H1 (cell line): ENCODE data around the gene LIMA1. TPM values are rescaled to one million over a fixed set of nuclear protein-coding genes. Genes with fewer than 3 reads are reported as not detected.

Experiments used
- CTCF ChIA-PET: fragments of 300-600 bp; sonication (Branson Sonifier 250); formaldehyde crosslinking; loops from one replicate; lab custom pipeline; 2021; ENCODE audit not compliant: partially characterized antibody; lab: Charles Lee
- POLR2A ChIA-PET: fragments of 300-600 bp; sonication (Branson Sonifier 250); formaldehyde crosslinking; loops from one replicate; lab custom pipeline; 2021; ENCODE audit warnings: inconsistent platforms; ENCODE audit not compliant: partially characterized antibody; lab: Charles Lee
- DNase-seq, 2 experiments: peaks; one replicate each; pipeline versions ENCODE4 v3.0.0 to v3.0.0-alpha.2; 2010 to 2022; ENCODE audit warnings: low spot score in 2 of 2, low read depth in 1 of 2, mixed read lengths in 1 of 2
- FAIRE-seq: peaks from 2 replicates; lab custom pipeline; 2011; peaks lifted over from hg19 to GRCh38; lab: Jason Lieb, UNC
- H2AFZ ChIP-seq: 2 replicates; pipeline ENCODE4 v1.8.1; 2012; ENCODE audit warnings: low read length, inconsistent platforms
- H2AK5ac ChIP-seq: 2 replicates; pipeline ENCODE4 v1.6.1; 2013; ENCODE audit warnings: low read depth, low read length
- H2BK120ac ChIP-seq: replicated peaks from 2 replicates; pipeline ENCODE3; 2013; ENCODE audit warnings: low read depth, low read length, inconsistent platforms
- H2BK12ac ChIP-seq: 2 replicates; pipeline ENCODE4 v1.6.1; 2013; ENCODE audit warnings: low read depth, low read length
- H2BK15ac ChIP-seq: 2 replicates; pipeline ENCODE4 v1.6.1; 2013; ENCODE audit warnings: low read length
- H2BK20ac ChIP-seq: 2 replicates; pipeline ENCODE4 v1.6.1; 2013; ENCODE audit warnings: low read length
- H2BK5ac ChIP-seq: 2 replicates; pipeline ENCODE4 v1.6.1; 2013; ENCODE audit warnings: low read depth, low read length
- H3K14ac ChIP-seq: 2 replicates; pipeline ENCODE4 v1.6.1; 2013; ENCODE audit warnings: inconsistent platforms; ENCODE audit not compliant: insufficient read length
- H3K18ac ChIP-seq: 2 replicates; pipeline ENCODE4 v1.6.1; 2013; ENCODE audit warnings: low read length; ENCODE audit errors: extremely low read depth
- H3K23ac ChIP-seq: 2 replicates; pipeline ENCODE4 v1.6.1; 2013; ENCODE audit warnings: inconsistent platforms; ENCODE audit not compliant: insufficient read length
- H3K23me2 ChIP-seq: 2 replicates; pipeline ENCODE4 v1.6.1; 2013; ENCODE audit warnings: low read depth, low read length
- H3K27ac ChIP-seq: 2 replicates; pipeline ENCODE4 v1.6.1; 2011; ENCODE audit warnings: low read depth, low read length, inconsistent platforms
- H3K27me3 ChIP-seq, 4 experiments: replicated peaks in 1 of 4; 1 replicate in 1 of 4; 2 replicates in 3 of 4; pipeline versions ENCODE4 v1.6.1 to v1.8.1; 2011 to 2013; ENCODE audit warnings: low read length in 3 of 4, mild to moderate bottlenecking in 3 of 4, inconsistent platforms in 2 of 4, mixed read lengths in 2 of 4, moderate library complexity in 1 of 4; ENCODE audit not compliant: control insufficient read depth in 3 of 4, insufficient read depth in 3 of 4; ENCODE audit errors: extremely low read depth in 1 of 4
- H3K36me3 ChIP-seq, 4 experiments: 2 replicates each; pipeline versions ENCODE4 v1.6.1 to v1.8.1; 2011 to 2013; ENCODE audit warnings: mild to moderate bottlenecking in 4 of 4, low read length in 3 of 4, moderate library complexity in 2 of 4, control low read depth in 1 of 4, inconsistent platforms in 1 of 4; ENCODE audit not compliant: insufficient read depth in 4 of 4, control insufficient read depth in 2 of 4
- H3K4ac ChIP-seq: replicated peaks from 2 replicates; pipeline ENCODE3; 2013; ENCODE audit warnings: low read length, low read depth, mixed read lengths, inconsistent platforms; ENCODE audit not compliant: insufficient read length
- H3K4me1 ChIP-seq, 4 experiments: replicated peaks in 1 of 4; 1 replicate in 1 of 4; 2 replicates in 3 of 4; pipeline versions ENCODE4 v1.6.1 to v1.8.1; 2011 to 2013; ENCODE audit warnings: low read length in 3 of 4, inconsistent platforms in 2 of 4, mixed read lengths in 1 of 4; ENCODE audit not compliant: insufficient read depth in 4 of 4, control insufficient read depth in 3 of 4
- H3K4me2 ChIP-seq, 2 experiments: 2 replicates each; pipeline versions ENCODE4 v1.6.1 to v1.8.1; 2011 to 2013; ENCODE audit warnings: low read depth in 2 of 2, low read length in 2 of 2, control low read depth in 1 of 2, inconsistent platforms in 1 of 2, mild to moderate bottlenecking in 1 of 2; ENCODE audit not compliant: insufficient read depth in 1 of 2
- H3K4me3 ChIP-seq, 4 experiments: fragments of 200-600, 300-600 bp in 1 of 4; sonication (generic), shearing (Covaris generic), sonication (Bioruptor Twin) in 1 of 4; 2 replicates each; pipeline versions ENCODE4 v1.5.1 to v1.8.1; 2011 to 2016; ENCODE audit warnings: low read length in 4 of 4, low read depth in 3 of 4, control low read depth in 2 of 4, inconsistent platforms in 2 of 4, mild to moderate bottlenecking in 2 of 4, mixed read lengths in 1 of 4, moderate library complexity in 1 of 4; ENCODE audit not compliant: insufficient read depth in 2 of 4; ENCODE audit errors: extremely low read depth in 1 of 4
- H3K56ac ChIP-seq: replicated peaks from 2 replicates; pipeline ENCODE3; 2013; ENCODE audit warnings: low read depth, mild to moderate bottlenecking, mixed read lengths, low read length, inconsistent platforms; ENCODE audit not compliant: insufficient read length
- H3K79me1 ChIP-seq: 2 replicates; pipeline ENCODE4 v1.6.1; 2013; ENCODE audit warnings: low read depth, low read length, control low read depth
- H3K79me2 ChIP-seq, 2 experiments: 2 replicates each; pipeline versions ENCODE4 v1.6.1 to v1.8.1; 2012 to 2013; ENCODE audit warnings: low read length in 2 of 2, mild to moderate bottlenecking in 2 of 2, inconsistent platforms in 1 of 2; ENCODE audit not compliant: insufficient read depth in 2 of 2, control insufficient read depth in 1 of 2
- H3K9ac ChIP-seq, 4 experiments: replicated peaks in 1 of 4; 1 replicate in 1 of 4; 2 replicates in 3 of 4; pipeline versions ENCODE4 v1.6.1 to v1.8.1; 2011 to 2013; ENCODE audit warnings: low read depth in 3 of 4, low read length in 3 of 4, control low read depth in 2 of 4, mild to moderate bottlenecking in 2 of 4, moderate library complexity in 2 of 4, inconsistent platforms in 1 of 4; ENCODE audit errors: extremely low read depth in 1 of 4
- H3K9me3 ChIP-seq, 2 experiments: 2 replicates each; pipeline versions ENCODE4 v1.6.1 to v1.8.1; 2012 to 2013; ENCODE audit warnings: mild to moderate bottlenecking in 2 of 2, moderate library complexity in 2 of 2, control low read depth in 1 of 2, inconsistent platforms in 1 of 2, low read depth in 1 of 2, low read length in 1 of 2, mixed read lengths in 1 of 2; ENCODE audit not compliant: insufficient read depth in 2 of 2
- H4K20me1 ChIP-seq, 2 experiments: replicated peaks in 1 of 2; 2 replicates each; pipeline versions ENCODE3 to v1.8.1; 2011 to 2013; ENCODE audit warnings: inconsistent platforms in 2 of 2, low read length in 2 of 2, mild to moderate bottlenecking in 1 of 2; ENCODE audit not compliant: insufficient read depth in 2 of 2, control insufficient read depth in 1 of 2
- H4K5ac ChIP-seq: 2 replicates; pipeline ENCODE4 v1.6.1; 2013; ENCODE audit warnings: low read length, low read depth, mixed read lengths, inconsistent platforms; ENCODE audit not compliant: insufficient read length
- H4K8ac ChIP-seq: 2 replicates; pipeline ENCODE4 v1.8.0; 2013; ENCODE audit warnings: mild to moderate bottlenecking, moderate library complexity, low read length, inconsistent platforms; ENCODE audit not compliant: insufficient read depth; ENCODE audit errors: extremely low read depth
- H4K91ac ChIP-seq: replicated peaks from 2 replicates; pipeline ENCODE3; 2013; ENCODE audit warnings: low read length, mixed read lengths, inconsistent platforms; ENCODE audit not compliant: insufficient read length
- HDAC2 ChIP-seq, 2 experiments: fragments of 300-600 bp in 1 of 2; sonication (generic) in 1 of 2; IDR thresholded peaks; 2 replicates each; pipeline ENCODE4 v1.6.1; 2011 to 2012; ENCODE audit warnings: low read depth in 2 of 2, low read length in 2 of 2, mild to moderate bottlenecking in 2 of 2, moderate library complexity in 2 of 2, borderline replicate concordance in 1 of 2, inconsistent platforms in 1 of 2
- JUN ChIP-seq: IDR thresholded peaks from 2 replicates; pipeline ENCODE4 v1.6.1; 2011; ENCODE audit warnings: low read depth, mild to moderate bottlenecking, improper control_type of control experiment, low read length
- KDM4A ChIP-seq: IDR thresholded peaks from one replicate; pipeline ENCODE4 v1.7.1; 2012; ENCODE audit warnings: low read depth, mild to moderate bottlenecking, moderate library complexity, low read length, inconsistent platforms; ENCODE audit not compliant: severe bottlenecking
- POLR2A ChIP-seq, 2 experiments: IDR thresholded peaks; 1 replicate in 1 of 2; 2 replicates in 1 of 2; pipeline ENCODE4 v1.6.1; 2011; ENCODE audit warnings: low read depth in 2 of 2, low read length in 2 of 2, mild to moderate bottlenecking in 2 of 2; ENCODE audit errors: control extremely low read depth in 1 of 2
- RBBP5 ChIP-seq: IDR thresholded peaks from 2 replicates; pipeline ENCODE4 v1.7.1; 2012; ENCODE audit warnings: low read depth, mild to moderate bottlenecking, inconsistent platforms, low read length, moderate library complexity, borderline replicate concordance
- RNF2 ChIP-seq: fragments of 200-900, 300-1000 bp; sonication (generic); IDR thresholded peaks from 2 replicates; pipeline ENCODE4 v1.7.1; 2016; ENCODE audit warnings: borderline replicate concordance, low read depth, mild to moderate bottlenecking, antibody characterized with exemption, low read length; ENCODE audit not compliant: poor library complexity, severe bottlenecking; ENCODE audit errors: missing control alignments
- SIX5 ChIP-seq: IDR thresholded peaks from 2 replicates; pipeline ENCODE4 v1.6.1; 2011; ENCODE audit warnings: mild to moderate bottlenecking, low read depth, low read length
- SP2 ChIP-seq: IDR thresholded peaks from 2 replicates; pipeline ENCODE4 v1.6.1; 2012; ENCODE audit warnings: mild to moderate bottlenecking, low read length, inconsistent platforms
- SP4 ChIP-seq: IDR thresholded peaks from 2 replicates; pipeline ENCODE4 v1.6.1; 2012; ENCODE audit warnings: low read length, inconsistent platforms
- polyA plus RNA-seq, 7 experiments: library from polyadenylated mRNA; depleted of rRNA in 3 of 7; stranded (reverse) in 5 of 7; unstranded in 2 of 7; fragments of >200 nt in 5 of 7; fragments of 200-250 nt in 2 of 7; gene quantifications; 1 replicate in 5 of 7; 2 replicates in 1 of 7; 4 replicates in 1 of 7; pipeline versions ENCODE4 v1.2.1 to v1.2.3, GENCODE V29; 2011 to 2013; ENCODE audit warnings: missing spikeins in 2 of 7, mixed read lengths in 2 of 7
- total RNA-seq: library from RNA; stranded (reverse); fragmentation: NEBNext Ultra II Directional; extraction: Animal tissue kit (Norgen Biotek cat#: 25700); gene quantifications from 2 replicates; pipeline ENCODE4 v1.2.1, GENCODE V29; 2021
- TF ChIP-seq, protein P1 (sequence below): IDR thresholded peaks from 2 replicates; pipeline ENCODE4 v1.6.1; 2012; ENCODE audit warnings: inconsistent platforms
- TF ChIP-seq, protein P2 (sequence below), 3 experiments: IDR thresholded peaks; 1 replicate in 2 of 3; 2 replicates in 1 of 3; pipeline versions ENCODE4 v1.5.1 to v1.6.1; 2011; ENCODE audit warnings: low read length in 3 of 3, mild to moderate bottlenecking in 3 of 3, inconsistent platforms in 2 of 3, low read depth in 1 of 3, moderate library complexity in 1 of 3; ENCODE audit not compliant: insufficient read depth in 1 of 3; ENCODE audit errors: control extremely low read depth in 1 of 3
- TF ChIP-seq, protein P3 (sequence below): IDR thresholded peaks from 2 replicates; pipeline ENCODE4 v1.6.1; 2012; ENCODE audit warnings: inconsistent platforms

LIMA1 gene
- total and polyA plus RNA-seq, 2 of the 8 experiments (the other 6 are each of a cell fraction or from before 2014, with no cell fraction given) = 12.7 to 47.6 TPM

DNA sequence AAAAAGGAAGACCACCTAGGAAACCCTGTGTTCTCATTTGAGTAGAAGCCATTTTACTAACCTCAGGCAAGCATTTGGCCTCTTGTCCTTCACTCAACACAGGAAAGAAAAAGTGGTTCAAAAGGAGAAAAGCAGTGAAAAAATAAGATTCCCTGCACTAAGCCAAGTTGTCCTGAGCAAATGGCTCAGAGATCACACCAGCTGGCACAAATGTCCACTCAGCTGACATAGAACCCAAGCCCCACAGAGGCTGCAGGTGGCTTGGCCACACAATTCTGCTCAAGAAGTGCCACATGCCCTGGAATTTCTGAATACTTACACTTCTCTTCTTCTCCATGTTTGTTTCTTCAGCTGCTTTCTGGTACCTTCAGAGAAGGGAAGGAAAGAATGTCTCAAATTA is 52.0 kb downstream of the LIMA1 start:
- Histone ChIP-seq H3K14ac (no peak overlapping the region), H2BK120ac (no peak overlapping the region), H4K8ac (no peak overlapping the region), H3K4ac (no peak overlapping the region), H3K23ac (no peak overlapping the region), H3K18ac (no peak overlapping the region), H3K23me2 (no peaks in the 10 kb centered on the region; the same call in 1 of the 2 replicates), H2BK20ac (no peak overlapping the region), H3K56ac (no peak overlapping the region), H3K27me3 (no peaks in the 10 kb centered on the region), H3K79me1 (no peaks in the 10 kb centered on the region), H4K91ac (no peak overlapping the region), H3K36me3 (no peaks in the 10 kb centered on the region), H2BK5ac (no peak overlapping the region), H3K79me2 (no peaks in the 10 kb centered on the region), H4K20me1 (no peaks in the 10 kb centered on the region), H3K27ac (no peak overlapping the region), H2BK12ac (no peak overlapping the region), H4K5ac (no peak overlapping the region), H3K4me2 (no peak overlapping the region), H3K9me3 (no peaks in the 10 kb centered on the region), H2BK15ac (no peak overlapping the region), H3K9ac (no peak overlapping the region; a peak in 1 of 7 replicates), H2AFZ (no peak overlapping the region), H3K4me1 (no peaks in the 10 kb centered on the region), H3K4me3 (no peak overlapping the region), H2AK5ac (no peak overlapping the region)
- DNase-seq (no peak), FAIRE-seq (no peak)
- POLR2A ChIA-PET = no interaction called here
- CTCF ChIA-PET = no interaction called here
- TF ChIP-seq KDM4A = no peak
- TF ChIP-seq, protein P1, sequence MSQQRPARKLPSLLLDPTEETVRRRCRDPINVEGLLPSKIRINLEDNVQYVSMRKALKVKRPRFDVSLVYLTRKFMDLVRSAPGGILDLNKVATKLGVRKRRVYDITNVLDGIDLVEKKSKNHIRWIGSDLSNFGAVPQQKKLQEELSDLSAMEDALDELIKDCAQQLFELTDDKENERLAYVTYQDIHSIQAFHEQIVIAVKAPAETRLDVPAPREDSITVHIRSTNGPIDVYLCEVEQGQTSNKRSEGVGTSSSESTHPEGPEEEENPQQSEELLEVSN = no peak
- no peak for TF ChIP-seq SIX5
- TF ChIP-seq, protein P2, sequence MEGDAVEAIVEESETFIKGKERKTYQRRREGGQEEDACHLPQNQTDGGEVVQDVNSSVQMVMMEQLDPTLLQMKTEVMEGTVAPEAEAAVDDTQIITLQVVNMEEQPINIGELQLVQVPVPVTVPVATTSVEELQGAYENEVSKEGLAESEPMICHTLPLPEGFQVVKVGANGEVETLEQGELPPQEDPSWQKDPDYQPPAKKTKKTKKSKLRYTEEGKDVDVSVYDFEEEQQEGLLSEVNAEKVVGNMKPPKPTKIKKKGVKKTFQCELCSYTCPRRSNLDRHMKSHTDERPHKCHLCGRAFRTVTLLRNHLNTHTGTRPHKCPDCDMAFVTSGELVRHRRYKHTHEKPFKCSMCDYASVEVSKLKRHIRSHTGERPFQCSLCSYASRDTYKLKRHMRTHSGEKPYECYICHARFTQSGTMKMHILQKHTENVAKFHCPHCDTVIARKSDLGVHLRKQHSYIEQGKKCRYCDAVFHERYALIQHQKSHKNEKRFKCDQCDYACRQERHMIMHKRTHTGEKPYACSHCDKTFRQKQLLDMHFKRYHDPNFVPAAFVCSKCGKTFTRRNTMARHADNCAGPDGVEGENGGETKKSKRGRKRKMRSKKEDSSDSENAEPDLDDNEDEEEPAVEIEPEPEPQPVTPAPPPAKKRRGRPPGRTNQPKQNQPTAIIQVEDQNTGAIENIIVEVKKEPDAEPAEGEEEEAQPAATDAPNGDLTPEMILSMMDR (IDR thresholded peaks at IDR 0.05; ENCODE audit: control extremely low read depth in 1 of 3, insufficient read depth in 1 of 3, low read depth in 1 of 3, low read length in 3 of 3) = no peak
- TF ChIP-seq RNF2 = no peak
- TF ChIP-seq HDAC2 (IDR thresholded peaks at IDR 0.05; ENCODE audit: borderline replicate concordance in 1 of 2, low read depth in 2 of 2, low read length in 2 of 2) = no peak
- no peak for TF ChIP-seq POLR2A (IDR thresholded peaks at IDR 0.05; ENCODE audit: control extremely low read depth in 1 of 2, low read depth in 2 of 2, low read length in 2 of 2)
- TF ChIP-seq RBBP5 = no peak
- TF ChIP-seq, protein P3, sequence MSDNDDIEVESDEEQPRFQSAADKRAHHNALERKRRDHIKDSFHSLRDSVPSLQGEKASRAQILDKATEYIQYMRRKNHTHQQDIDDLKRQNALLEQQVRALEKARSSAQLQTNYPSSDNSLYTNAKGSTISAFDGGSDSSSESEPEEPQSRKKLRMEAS = no peak
- no peak for TF ChIP-seq SP4
- no peak for TF ChIP-seq SP2
- TF ChIP-seq JUN = no peak
